Thyroid gland (tissue), 4 donors: ENCODE measurements around the gene PLEKHM1.
"Not testable (repeated sequence)": the region's sequence is repeated elsewhere in the genome, so short reads cannot be mapped to it uniquely, and the experiment has no call there.

Source experiments
- POLR2A ChIP-seq, 2 donors: fragments of 450-650 bp; IDR thresholded peaks; one replicate each; pipeline ENCODE4 v1.6.1; 2017; ENCODE audit warnings: antibody characterized with exemption in 2 of 2, mild to moderate bottlenecking in 2 of 2, moderate library complexity in 1 of 2
- TF ChIP-seq, protein P1 (sequence below), 6 experiments: fragments of 200-600 bp in 3 of 6; fragments of 450-650 bp in 3 of 6; sonication (generic) in 3 of 6; IDR thresholded peaks; one replicate each; pipeline ENCODE4 v1.5.1; 2016 to 2019; ENCODE audit warnings: antibody characterized with exemption in 6 of 6, mild to moderate bottlenecking in 2 of 6, inconsistent platforms in 1 of 6, moderate library complexity in 1 of 6

DNA sequence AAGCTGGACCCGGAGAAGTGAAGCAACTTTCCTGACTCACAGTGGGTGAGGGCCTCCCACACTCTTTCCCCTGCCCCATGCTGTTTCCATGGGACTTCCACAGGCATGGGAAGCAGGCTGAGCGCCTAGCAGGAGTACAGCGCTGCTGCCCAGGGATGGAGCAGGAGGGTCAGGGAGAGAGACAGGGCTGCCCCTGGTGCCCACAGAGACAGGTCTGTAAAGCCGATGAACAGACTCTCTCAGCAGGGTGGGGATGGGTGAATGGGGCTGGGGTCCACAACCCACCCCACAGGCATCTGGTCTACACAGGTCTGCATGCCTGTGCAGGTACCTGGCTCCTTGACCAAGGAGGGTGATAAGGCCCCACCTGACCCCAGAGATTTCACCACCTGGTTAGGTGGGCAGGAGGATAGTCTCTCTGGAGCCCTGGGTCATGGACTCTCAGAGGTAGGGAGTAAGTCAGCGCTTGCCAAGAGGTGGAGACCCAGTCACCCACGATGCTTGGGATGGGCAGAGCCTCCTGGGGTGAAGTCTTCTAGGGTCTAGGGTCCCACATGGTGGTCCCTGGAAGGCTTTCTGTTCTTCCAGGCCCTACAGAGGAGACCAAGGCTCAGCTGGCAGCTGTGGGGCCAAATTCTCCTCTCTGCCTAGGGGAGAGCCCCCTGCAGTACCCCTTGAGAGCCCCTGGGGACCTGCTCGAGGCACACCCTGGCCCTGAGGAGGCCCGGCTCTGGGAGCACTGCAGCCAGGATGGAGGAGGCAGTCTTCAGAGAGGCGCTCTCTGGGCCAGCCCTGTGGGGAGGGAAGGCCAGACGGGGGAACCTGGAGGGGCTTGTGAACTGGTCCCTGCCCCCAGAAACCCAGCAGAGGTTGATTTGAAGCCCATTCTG lies 46.9 kb downstream of the PLEKHM1 start:
- TF ChIP-seq, protein P1, sequence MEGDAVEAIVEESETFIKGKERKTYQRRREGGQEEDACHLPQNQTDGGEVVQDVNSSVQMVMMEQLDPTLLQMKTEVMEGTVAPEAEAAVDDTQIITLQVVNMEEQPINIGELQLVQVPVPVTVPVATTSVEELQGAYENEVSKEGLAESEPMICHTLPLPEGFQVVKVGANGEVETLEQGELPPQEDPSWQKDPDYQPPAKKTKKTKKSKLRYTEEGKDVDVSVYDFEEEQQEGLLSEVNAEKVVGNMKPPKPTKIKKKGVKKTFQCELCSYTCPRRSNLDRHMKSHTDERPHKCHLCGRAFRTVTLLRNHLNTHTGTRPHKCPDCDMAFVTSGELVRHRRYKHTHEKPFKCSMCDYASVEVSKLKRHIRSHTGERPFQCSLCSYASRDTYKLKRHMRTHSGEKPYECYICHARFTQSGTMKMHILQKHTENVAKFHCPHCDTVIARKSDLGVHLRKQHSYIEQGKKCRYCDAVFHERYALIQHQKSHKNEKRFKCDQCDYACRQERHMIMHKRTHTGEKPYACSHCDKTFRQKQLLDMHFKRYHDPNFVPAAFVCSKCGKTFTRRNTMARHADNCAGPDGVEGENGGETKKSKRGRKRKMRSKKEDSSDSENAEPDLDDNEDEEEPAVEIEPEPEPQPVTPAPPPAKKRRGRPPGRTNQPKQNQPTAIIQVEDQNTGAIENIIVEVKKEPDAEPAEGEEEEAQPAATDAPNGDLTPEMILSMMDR (IDR thresholded peaks at IDR 0.05) = not testable (repeated sequence)
- TF ChIP-seq POLR2A (IDR thresholded peaks at IDR 0.05) = not testable (repeated sequence)
